ENCODE data around the gene KXD1. TPM values are rescaled to one million over a fixed set of nuclear protein-coding genes. Genes with fewer than 3 reads are reported as not detected.
"Not testable (repeated sequence)": the region's sequence is repeated elsewhere in the genome, so short reads cannot be mapped to it uniquely, and the experiment has no call there.

Gene KXD1
- total RNA-seq, 2 experiments from 2014 or later = 101 to 108 TPM

- ATAC-seq = no peak
- no peak overlapping the region for H3K4me3 Mint-ChIP-seq
- no peak for DNase-seq
- peaks cover 6% of the 10 kb centered on the region for H3K4me1 Mint-ChIP-seq (ENCODE audit: low read depth)
- peaks cover 45% of the 10 kb centered on the region for H3K36me3 Mint-ChIP-seq (ENCODE audit: low read depth)
- H3K27ac Mint-ChIP-seq = no peak overlapping the region
- no peaks in the 10 kb centered on the region for H3K9me3 Mint-ChIP-seq (ENCODE audit: insufficient read depth)
- ChIA-PET POLR2A (no interaction called here), CTCF (no interaction called here)
- H3K27me3 Mint-ChIP-seq (ENCODE audit: low read depth) = no peaks in the 10 kb centered on the region
Observed at GRCh38 chr19:18536475-18536874, 21.2 kb upstream of the KXD1 start.

- no peaks in the 10 kb centered on the region for H3K27me3 Mint-ChIP-seq (ENCODE audit: low read depth)
- ATAC-seq (no peak), DNase-seq (no peak)
- peaks cover 13% of the 10 kb centered on the region for H3K4me1 Mint-ChIP-seq (ENCODE audit: low read depth)
- no peak overlapping the region for H3K4me3 Mint-ChIP-seq
- H3K27ac Mint-ChIP-seq = no peak overlapping the region
- POLR2A ChIA-PET = interaction anchor here (1.3 kb wide), 1 partner anchor 51 kb away, joined by 3 read pairs; the partner anchor contains the start of gene REX1BD
- H3K9me3 Mint-ChIP-seq (ENCODE audit: insufficient read depth) = no peaks in the 10 kb centered on the region
- CTCF ChIA-PET = no interaction called here
- H3K36me3 Mint-ChIP-seq (ENCODE audit: low read depth) = peaks cover 42% of the 10 kb centered on the region
Observed at GRCh38 chr19:18537431-18537830, 20.2 kb upstream of the KXD1 start.

- ChIA-PET CTCF (interaction anchor here (1.6 kb wide), 1 partner anchor 18 kb away, joined by 5 read pairs; no protein-coding TSS in a partner anchor), POLR2A (interaction anchor here (0.5 to 1.3 kb wide), 2 partner anchors 40 to 51 kb away, joined by 3 to 4 read pairs; partner anchors contain the start of gene REX1BD)
- no peak overlapping the region for H3K4me3 Mint-ChIP-seq
- no peak overlapping the region for H3K27ac Mint-ChIP-seq
- peaks cover 16% of the 10 kb centered on the region for H3K4me1 Mint-ChIP-seq (ENCODE audit: low read depth)
- no peaks in the 10 kb centered on the region for H3K27me3 Mint-ChIP-seq (ENCODE audit: low read depth)
- ATAC-seq (no peak), DNase-seq (no peak)
- H3K36me3 Mint-ChIP-seq (ENCODE audit: low read depth) = peaks cover 43% of the 10 kb centered on the region
- no peaks in the 10 kb centered on the region for H3K9me3 Mint-ChIP-seq (ENCODE audit: insufficient read depth)
Observed at GRCh38 chr19:18538115-18538514, 19.6 kb upstream of the KXD1 start.

- ChIA-PET POLR2A (interaction anchor here (1.1 to 1.4 kb wide), 2 partner anchors 10 to 13 kb away, joined by 3 to 5 read pairs; no protein-coding TSS in a partner anchor), CTCF (interaction anchor here (1.6 kb wide), 1 partner anchor 19 kb away, joined by 5 read pairs; no protein-coding TSS in a partner anchor)
- peaks cover 22% of the 10 kb centered on the region for H3K4me1 Mint-ChIP-seq (ENCODE audit: low read depth)
- peaks cover 41% of the 10 kb centered on the region for H3K36me3 Mint-ChIP-seq (ENCODE audit: low read depth)
- ATAC-seq = no peak
- no peaks in the 10 kb centered on the region for H3K9me3 Mint-ChIP-seq (ENCODE audit: insufficient read depth)
- no peak for DNase-seq
- H3K27ac Mint-ChIP-seq = no peak overlapping the region
- no peaks in the 10 kb centered on the region for H3K27me3 Mint-ChIP-seq (ENCODE audit: low read depth)
- no peak overlapping the region for H3K4me3 Mint-ChIP-seq
Observed at GRCh38 chr19:18539372-18539771, 18.3 kb upstream of the KXD1 start.

- POLR2A ChIA-PET = interaction anchor here (1.1 to 1.4 kb wide), 2 partner anchors 11 to 14 kb away, joined by 3 to 5 read pairs; no protein-coding TSS in a partner anchor
- H3K27ac Mint-ChIP-seq; DNase-seq; CTCF ChIA-PET; ATAC-seq; H3K4me3 Mint-ChIP-seq; H3K27me3 Mint-ChIP-seq (ENCODE audit: low read depth); H3K9me3 Mint-ChIP-seq (ENCODE audit: insufficient read depth): not testable (repeated sequence)
- Mint-ChIP-seq H3K36me3 (ENCODE audit: low read depth) (peaks cover 38% of the 10 kb centered on the region), H3K4me1 (ENCODE audit: low read depth) (peaks cover 29% of the 10 kb centered on the region)
Observed at GRCh38 chr19:18540200-18540599, 17.5 kb upstream of the KXD1 start.

GRCh38 chr19:18541258-18541991 lies 16.2 kb upstream of the KXD1 start:
- CTCF ChIA-PET = interaction anchor here (1.0 kb wide), 1 partner anchor 305 kb away, joined by 3 read pairs; no protein-coding TSS in a partner anchor

GRCh38 chr19:18541992-18542940 lies 15.4 kb upstream of the KXD1 start:
- CTCF ChIA-PET = interaction anchor here (0.9 to 1.0 kb wide), 2 partner anchors 23 to 305 kb away, joined by 3 read pairs; no protein-coding TSS in a partner anchor
- ATAC-seq = no peak
- Mint-ChIP-seq H3K4me1 (ENCODE audit: low read depth) (peaks cover 30% of the 10 kb centered on the region), H3K4me3 (peak overlapping the region; percentile 87), H3K36me3 (ENCODE audit: low read depth) (peaks cover 25% of the 10 kb centered on the region), H3K9me3 (ENCODE audit: insufficient read depth) (no peaks in the 10 kb centered on the region), H3K27me3 (ENCODE audit: low read depth) (no peaks in the 10 kb centered on the region), H3K27ac (peak overlapping the region; percentile 91)
- no peak for DNase-seq
- POLR2A ChIA-PET = interaction anchor here (0.7 to 1.4 kb wide), 4 partner anchors 15 to 290 kb away, joined by 3 to 8 read pairs (median 4); partner anchors contain the start of genes KXD1, REX1BD and UBA52

More at GRCh38 chr19:18541258-18541991, 16.2 kb upstream of the KXD1 start:
- Mint-ChIP-seq H3K27me3 (ENCODE audit: low read depth) (no peaks in the 10 kb centered on the region), H3K36me3 (ENCODE audit: low read depth) (peaks cover 32% of the 10 kb centered on the region), H3K27ac (peak overlapping the region; percentile 91), H3K4me1 (ENCODE audit: low read depth) (peaks cover 30% of the 10 kb centered on the region), H3K9me3 (ENCODE audit: insufficient read depth) (no peaks in the 10 kb centered on the region), H3K4me3 (peak overlapping the region; percentile 87)
- POLR2A ChIA-PET = interaction anchor here (1.4 kb wide), 2 partner anchors 16 to 30 kb away, joined by 5 to 8 read pairs; partner anchors contain the start of genes KXD1 and UBA52
- no peak for ATAC-seq
- DNase-seq = no peak

GRCh38 chr19:18542941-18543813 lies 14.5 kb upstream of the KXD1 start, which contains the start of gene FKBP8:
FKBP8 (minus strand) TSS chr19:18543573; CDS start chr19:18541970, 1,603 bp downstream.
- ATAC-seq = peak; percentile 98
- Mint-ChIP-seq H3K27ac (peak within 1 kb of the TSS; percentile 99), H3K36me3 (ENCODE audit: low read depth) (peaks cover 19% of the 10 kb centered on the region), H3K4me3 (peak within 1 kb of the TSS; percentile 93), H3K4me1 (ENCODE audit: low read depth) (peaks cover 30% of the 10 kb centered on the region), H3K27me3 (ENCODE audit: low read depth) (no peaks in the 10 kb centered on the region), H3K9me3 (ENCODE audit: insufficient read depth) (no peaks in the 10 kb centered on the region)
- ChIA-PET POLR2A (interaction anchor here (0.7 to 1.8 kb wide), 12 partner anchors 11 to 289 kb away, joined by 3 to 31 read pairs (median 6); partner anchors contain the start of genes ELL, KXD1, REX1BD and SSBP4), CTCF (interaction anchor here (0.9 to 3.2 kb wide), 10 partner anchors 9 to 50 kb away, joined by 3 to 37 read pairs (median 7); partner anchors contain the start of genes KXD1, REX1BD and UBA52)
- peak; percentile 97 for DNase-seq

- ATAC-seq = peak; percentile 87
Observed at GRCh38 chr19:18543814-18544475, 13.7 kb upstream of the KXD1 start.

GRCh38 chr19:18551631-18552030 lies 6.0 kb upstream of the KXD1 start:
- CTCF ChIA-PET = interaction anchor here (0.6 to 1.8 kb wide), 2 partner anchors 90 to 163 kb away, joined by 4 to 5 read pairs; no protein-coding TSS in a partner anchor
- peaks cover 2% of the 10 kb centered on the region for H3K27me3 Mint-ChIP-seq (ENCODE audit: low read depth)
- DNase-seq = no peak
- H3K9me3 Mint-ChIP-seq (ENCODE audit: insufficient read depth) = no peaks in the 10 kb centered on the region
- no peak for ATAC-seq
- H3K36me3 Mint-ChIP-seq (ENCODE audit: low read depth) = no peaks in the 10 kb centered on the region
- POLR2A ChIA-PET = no interaction called here
- no peaks in the 10 kb centered on the region for H3K4me1 Mint-ChIP-seq (ENCODE audit: low read depth)
- H3K27ac Mint-ChIP-seq = no peak overlapping the region
- H3K4me3 Mint-ChIP-seq = no peak overlapping the region

More at GRCh38 chr19:18543814-18544475, 13.7 kb upstream of the KXD1 start:
- peak overlapping the region; percentile 99 for H3K27ac Mint-ChIP-seq
- no peaks in the 10 kb centered on the region for H3K9me3 Mint-ChIP-seq (ENCODE audit: insufficient read depth)
- peaks cover 18% of the 10 kb centered on the region for H3K36me3 Mint-ChIP-seq (ENCODE audit: low read depth)
- H3K4me3 Mint-ChIP-seq = peak overlapping the region; percentile 93
- ChIA-PET POLR2A (interaction anchor here (0.6 to 1.8 kb wide), 13 partner anchors 8 to 223 kb away, joined by 3 to 31 read pairs (median 4); partner anchors contain the start of genes ELL, KXD1, REX1BD and SSBP4), CTCF (interaction anchor here (0.7 to 3.2 kb wide), 13 partner anchors 9 to 303 kb away, joined by 3 to 37 read pairs (median 3); partner anchors contain the start of genes KXD1, REX1BD and UBA52)
- DNase-seq = peak; percentile 93
- no peaks in the 10 kb centered on the region for H3K27me3 Mint-ChIP-seq (ENCODE audit: low read depth)
- H3K4me1 Mint-ChIP-seq (ENCODE audit: low read depth) = peaks cover 30% of the 10 kb centered on the region
